Mammary epithelial cell (primary cell): ENCODE measurements around the gene EVC.
A peak's percentile ranks its signal among the peaks of the same experiment; 100 is the strongest.

Experiments
- CTCF ChIP-seq, 2 donors: IDR thresholded peaks in 1 of 2; conservative IDR thresholded peaks in 1 of 2; 2 replicates each; pipeline ENCODE4 v1.5.1; 2011 to 2012; ENCODE audit warnings: inconsistent platforms in 2 of 2, low read length in 2 of 2, mild to moderate bottlenecking in 2 of 2, control low read depth in 1 of 2, low read depth in 1 of 2; ENCODE audit not compliant: insufficient read depth in 1 of 2; ENCODE audit errors: extremely low read depth in 1 of 2
- EZH2 ChIP-seq: IDR thresholded peaks from 2 replicates; pipeline ENCODE4 v1.6.1; 2012; ENCODE audit warnings: low read length, inconsistent platforms, borderline replicate concordance

- TF ChIP-seq CTCF (conservative IDR thresholded peaks at IDR 0.05 in 1 of 2, IDR thresholded peaks at IDR 0.05 in 1 of 2; ENCODE audit: extremely low read depth in 1 of 2, insufficient read depth in 1 of 2, low read depth in 1 of 2, low read length in 2 of 2): peak; percentile 57 to 61
- no peak for TF ChIP-seq EZH2
Measured at GRCh38 chr4:5821665-5822358, 110.8 kb downstream of the EVC start.
